Tibial artery (tissue), 4 donors: ENCODE measurements around the gene PTS.
A peak's percentile ranks its signal among the peaks of the same experiment; 100 is the strongest.

Experiments
- DNase-seq, 2 donors: peaks; one replicate each; pipeline ENCODE4 v3.0.0-alpha.2; 2019
- H3K27ac ChIP-seq, 2 donors: fragments of 200-600 bp; sonication (generic) in 1 of 2; 1 replicate in 1 of 2; 2 replicates in 1 of 2; pipeline ENCODE4 v1.5.1; 2018 to 2019; ENCODE audit warnings: mild to moderate bottlenecking in 1 of 2
- H3K27me3 ChIP-seq, 2 donors: fragments of 200-600 bp; sonication (generic) in 1 of 2; one replicate each; pipeline versions ENCODE4 v1.5.1 to v1.6.0; 2016 to 2019
- H3K36me3 ChIP-seq, 3 donors: fragments of 200-600 bp; sonication (generic) in 2 of 3; one replicate each; pipeline ENCODE4 v1.5.1; 2016 to 2019; ENCODE audit warnings: mild to moderate bottlenecking in 2 of 3
- H3K4me1 ChIP-seq, 4 donors: fragments of 200-600 bp; sonication (generic) in 2 of 4; 1 replicate in 3 of 4; 2 replicates in 1 of 4; pipeline ENCODE4 v1.5.1; 2016 to 2019
- H3K4me3 ChIP-seq, 2 donors: fragments of 200-600 bp; sonication (generic) in 1 of 2; 1 replicate in 1 of 2; 2 replicates in 1 of 2; pipeline ENCODE4 v1.5.1; 2018 to 2019; ENCODE audit warnings: mild to moderate bottlenecking in 2 of 2
- H3K9me3 ChIP-seq, 3 donors: fragments of 200-600 bp; sonication (generic) in 1 of 3; one replicate each; pipeline ENCODE4 v1.5.1; 2016 to 2019
- CTCF ChIP-seq, 2 experiments: fragments of 200-600 bp in 1 of 2; fragments of 450-650 bp in 1 of 2; IDR thresholded peaks; one replicate each; pipeline ENCODE4 v1.5.1; 2017 to 2019; ENCODE audit warnings: antibody characterized with exemption in 2 of 2, mild to moderate bottlenecking in 1 of 2, moderate library complexity in 1 of 2
- intact Hi-C: fragments of 100-400 bp; cut with DNase I; formaldehyde crosslinking; loops from one replicate; pipeline ENCODE4 v1.15.0; 2023; ENCODE audit warnings: low total_unique reads

Gene PTS

GRCh38 chr11:112249871-112250610 is 23.8 kb downstream of the PTS start:
- Histone ChIP-seq H3K4me1 (no peaks in the 10 kb centered on the region), H3K27ac (no peak overlapping the region), H3K36me3 (no peaks in the 10 kb centered on the region), H3K27me3 (no peaks in the 10 kb centered on the region), H3K4me3 (no peak overlapping the region), H3K9me3 (no peaks in the 10 kb centered on the region)
- no peak for TF ChIP-seq CTCF (IDR thresholded peaks at IDR 0.05)
- no peak for DNase-seq
- intact Hi-C loops: no loop called here

DNA sequence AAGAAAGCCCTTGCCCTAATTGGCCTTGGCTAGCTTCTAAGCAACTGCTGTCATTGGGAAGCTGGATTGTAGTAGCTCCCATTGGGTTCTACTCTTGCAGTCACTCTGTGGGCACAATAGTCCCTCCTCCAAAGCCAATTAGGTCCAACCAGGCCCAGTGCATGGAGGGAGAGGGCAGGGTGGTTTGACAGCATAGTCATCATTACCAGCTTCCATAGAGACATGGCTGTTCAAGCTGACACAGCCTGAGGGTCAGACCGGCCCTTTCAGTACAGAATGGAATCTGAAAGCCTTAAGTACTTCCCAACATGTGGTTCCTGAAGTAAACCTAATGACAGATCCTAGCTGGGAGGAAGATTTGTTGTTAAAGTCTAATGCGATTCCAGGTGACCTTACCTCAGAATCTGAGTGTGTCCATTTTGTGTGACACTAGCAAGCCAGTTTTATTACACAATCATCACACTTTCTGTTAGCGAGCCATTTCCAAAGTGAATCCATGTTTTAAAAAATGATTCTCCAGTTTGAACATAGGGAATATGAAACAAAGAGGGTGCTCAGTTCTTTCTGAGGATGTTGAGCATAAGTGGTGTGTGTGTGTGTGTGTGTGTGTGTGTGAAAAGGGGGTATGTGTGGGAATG is 27.5 kb downstream of the PTS start:
- no peak for DNase-seq
- intact Hi-C loops: no loop called here
- no peaks in the 10 kb centered on the region for H3K27me3 ChIP-seq
- H3K4me3 ChIP-seq: no peak overlapping the region
- no peak overlapping the region for H3K27ac ChIP-seq
- H3K9me3 ChIP-seq: no peaks in the 10 kb centered on the region
- no peak for TF ChIP-seq CTCF (IDR thresholded peaks at IDR 0.05)
- H3K36me3 ChIP-seq: no peaks in the 10 kb centered on the region
- no peaks in the 10 kb centered on the region for H3K4me1 ChIP-seq

DNA sequence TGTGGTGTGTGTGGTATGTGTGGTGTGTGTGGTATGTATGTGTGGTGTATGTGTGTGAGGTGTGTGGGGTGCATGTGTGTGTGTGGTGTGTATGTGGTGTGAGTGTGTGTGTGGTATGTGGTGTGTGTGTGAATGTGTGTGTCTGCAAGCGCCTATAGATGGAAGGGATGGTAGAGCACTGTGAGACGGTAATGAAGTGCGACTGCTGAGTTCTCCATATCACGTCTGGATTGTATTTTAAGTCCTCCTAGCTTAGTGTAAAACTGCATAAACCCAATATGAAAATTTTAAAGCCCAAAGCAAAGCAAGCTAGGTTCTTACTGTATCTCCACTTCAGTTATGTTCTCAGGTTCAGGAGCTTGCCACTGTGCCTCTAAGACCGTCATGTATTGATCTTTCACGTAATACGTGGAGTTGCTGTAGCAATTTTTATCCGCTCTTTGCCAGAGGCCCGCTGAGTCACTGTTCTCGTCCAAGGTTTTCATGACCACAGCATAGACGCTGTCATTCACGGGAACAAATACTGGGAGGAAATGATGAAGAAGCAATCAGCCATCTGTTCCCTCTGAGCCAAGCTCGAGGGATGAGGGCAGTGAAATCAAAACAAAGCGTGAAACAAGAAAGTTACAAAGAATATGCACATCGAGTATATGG is 29.0 kb downstream of the PTS start:
- intact Hi-C loops: no loop called here
- H3K9me3 ChIP-seq: no peaks in the 10 kb centered on the region
- H3K27ac ChIP-seq: no peak overlapping the region
- H3K27me3 ChIP-seq: no peaks in the 10 kb centered on the region
- TF ChIP-seq CTCF (IDR thresholded peaks at IDR 0.05): no peak
- H3K36me3 ChIP-seq: peaks cover 0 to under 1% (median 0%) of the 10 kb centered on the region in 3 donors
- H3K4me1 ChIP-seq: no peaks in the 10 kb centered on the region
- H3K4me3 ChIP-seq: no peak overlapping the region
- peak in 1 of 2 donors; percentile 41 for DNase-seq

DNA sequence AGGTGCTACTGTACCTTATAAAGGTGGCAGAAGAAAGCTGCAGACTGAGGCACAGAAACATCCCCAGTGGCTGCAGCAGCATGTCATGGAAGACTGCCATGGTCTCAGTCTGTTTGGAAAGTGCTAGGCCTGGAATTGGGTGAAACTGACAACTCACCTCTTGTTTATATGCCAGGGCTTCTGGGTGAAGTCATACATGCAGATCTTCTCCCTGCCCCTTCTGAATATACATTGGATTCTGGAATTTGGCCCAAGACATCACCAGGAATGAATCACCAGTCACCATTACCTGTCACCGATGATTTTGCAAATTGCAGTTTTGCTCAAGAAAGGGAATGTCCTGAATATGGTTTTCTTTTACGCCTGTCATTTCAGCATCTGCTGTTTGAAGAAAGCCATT is 34.3 kb downstream of the PTS start, which contains the start of gene PLET1:
TSS of gene PLET1 (minus strand) at position 371 of the 400 bp plus-strand sequence. CDS start at position 100, 271 bp downstream.
- DNase-seq: no peak
- intact Hi-C loops: no loop called here
- no peaks in the 10 kb centered on the region for H3K27me3 ChIP-seq
- H3K9me3 ChIP-seq: no peaks in the 10 kb centered on the region
- H3K4me1 ChIP-seq: no peaks in the 10 kb centered on the region
- no peak within 1 kb of the TSS for H3K4me3 ChIP-seq
- no peak within 1 kb of the TSS for H3K27ac ChIP-seq
- TF ChIP-seq CTCF (IDR thresholded peaks at IDR 0.05): no peak
- H3K36me3 ChIP-seq: peaks cover 0 to 7% (median 0%) of the 10 kb centered on the region in 3 donors

DNA sequence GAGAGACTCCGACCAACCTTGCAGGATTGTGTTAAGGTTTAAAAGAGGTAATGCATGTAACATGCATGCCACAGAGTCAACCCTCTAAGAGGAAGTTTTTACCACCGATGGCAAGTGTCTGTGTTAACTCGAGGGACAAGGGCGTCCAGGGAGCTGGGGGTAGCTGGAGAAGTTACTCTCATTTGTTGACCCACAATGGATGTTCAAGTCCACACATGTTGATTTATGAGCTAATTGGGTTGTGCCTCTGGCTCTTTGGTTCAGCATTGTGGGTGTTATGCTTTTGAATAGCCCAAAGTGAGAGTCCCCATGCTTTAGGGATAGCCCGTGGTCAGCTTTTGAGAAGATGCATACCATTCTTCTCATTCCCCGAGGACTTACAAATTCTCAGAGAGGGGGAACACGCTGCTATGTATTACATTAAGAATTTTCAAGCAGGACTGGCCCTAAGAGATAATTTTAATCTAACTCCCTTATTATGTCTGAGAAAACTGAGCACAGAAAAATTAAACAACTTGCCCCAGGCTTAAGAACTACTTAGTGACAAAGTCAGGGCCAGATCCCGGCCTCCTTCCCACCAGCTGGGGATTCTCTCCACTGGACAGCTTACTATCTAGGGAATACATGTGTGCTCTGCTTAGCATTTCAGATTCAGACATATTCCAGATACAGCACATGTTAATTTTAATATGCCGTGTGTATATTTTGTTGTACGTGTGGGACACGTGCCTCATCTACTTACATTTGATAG is 39.6 kb downstream of the PTS start:
- H3K4me3 ChIP-seq: no peak overlapping the region
- H3K27ac ChIP-seq: no peak overlapping the region
- no peaks in the 10 kb centered on the region for H3K4me1 ChIP-seq
- TF ChIP-seq CTCF (IDR thresholded peaks at IDR 0.05): no peak
- no peaks in the 10 kb centered on the region for H3K9me3 ChIP-seq
- intact Hi-C loops: no loop called here
- DNase-seq: no peak
- H3K36me3 ChIP-seq: peaks cover 0 to under 1% (median 0%) of the 10 kb centered on the region in 3 donors
- no peaks in the 10 kb centered on the region for H3K27me3 ChIP-seq
